ENCODE results near the gene FOLR3.

DNA sequence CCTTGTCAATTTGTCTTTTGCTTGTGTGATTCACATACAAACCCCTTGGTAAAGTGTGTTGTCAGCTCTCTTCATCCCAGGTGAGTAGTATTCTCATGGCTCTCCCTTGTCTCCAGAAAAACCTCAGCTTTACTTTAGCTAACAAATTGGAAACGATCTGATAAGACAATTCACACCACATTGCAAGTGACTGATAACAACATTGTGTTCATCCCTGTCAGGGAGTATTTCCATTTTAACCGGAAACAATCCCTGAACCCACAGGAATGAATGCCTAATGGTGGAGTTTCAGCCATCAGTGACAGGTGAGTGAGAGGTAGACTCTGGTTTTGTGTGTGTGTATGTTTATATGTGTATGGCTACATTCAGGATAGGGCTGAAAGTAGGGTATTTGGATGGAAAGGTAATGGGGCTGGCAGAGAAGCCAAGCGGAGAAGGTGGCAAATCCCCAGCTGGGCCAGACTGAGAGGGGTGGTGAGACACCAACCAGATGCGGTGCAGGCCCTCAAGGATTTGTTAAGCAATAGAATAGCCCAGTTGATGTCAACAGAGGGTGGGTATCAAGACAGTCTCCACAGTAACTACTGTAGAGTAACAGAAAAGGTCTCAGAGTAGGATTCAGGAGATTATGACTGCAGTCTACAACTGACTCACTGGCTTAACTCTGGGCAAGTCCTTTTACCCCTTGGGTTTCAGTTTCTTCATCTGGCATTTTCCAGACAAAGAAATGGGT, 47.3 kb upstream of the FOLR3 start:
- TF ChIP-seq ZNF274 (IDR thresholded peaks at IDR 0.05; ENCODE audit: low read depth, low read length): no peak
- no peak for TF ChIP-seq YY1 (IDR thresholded peaks at IDR 0.05; ENCODE audit: insufficient read depth, insufficient read length)
- TF ChIP-seq SUZ12 (IDR thresholded peaks at IDR 0.05; ENCODE audit: extremely low read depth, insufficient read depth, insufficient read length): no peak

All from NT2/D1 (cell line).